Articular chondrocyte of knee joint (primary cell): ENCODE measurements around the gene ZC3H7A. TPM values are rescaled to one million over a fixed set of nuclear protein-coding genes. Genes with fewer than 3 reads are reported as not detected.

Experiments
- small RNA-seq: library from RNA; depleted of rRNA; stranded (forward); fragments of <200 nt; gene quantifications from one replicate; pipeline ENCODE3, GENCODE V24; 2012
- total RNA-seq: library from RNA; depleted of rRNA; stranded (reverse); fragments of >200 nt; gene quantifications from 2 replicates; pipeline ENCODE4 v1.2.3, GENCODE V29; 2012

Gene ZC3H7A
- total RNA-seq, result 42.3 and 42.5 TPM in 2 replicates

GRCh38 chr16:11797166-11797956, at the start of gene ZC3H7A:
Gene ZC3H7A (minus strand): TSS chr16:11797258. CDS start chr16:11782354, 14,904 bp downstream.

GRCh38 chr16:11742536-11743307, 54.3 kb downstream of the ZC3H7A start, which contains the start of gene TXNDC11:
Gene TXNDC11 (minus strand): TSS chr16:11742857. CDS start chr16:11742730, 127 bp downstream.

Small RNA genes within 50 kb of the gene (small RNA-seq; reads per million reads assigned to genes)
- gene RF00017, result not detected

Other genes with a start within 250 kb of the ZC3H7A start
- gene LITAF, start 210.3 kb downstream of the ZC3H7A start, total RNA-seq, result 72.3 and 80.6 TPM in 2 replicates
- 12.2 and 12.9 TPM in 2 replicates for gene SNN, start 128.8 kb downstream of the ZC3H7A start, total RNA-seq
- 35.1 and 35.3 TPM in 2 replicates for gene TXNDC11, start 54.4 kb downstream of the ZC3H7A start, total RNA-seq
- gene RSL1D1, start 54.3 kb upstream of the ZC3H7A start, total RNA-seq, result 172 and 173 TPM in 2 replicates
- 119 and 129 TPM in 2 replicates for gene GSPT1, start 118.7 kb upstream of the ZC3H7A start, total RNA-seq
- 2.5 and 6.5 TPM in 2 replicates for gene NPIPB2, start 144.8 kb upstream of the ZC3H7A start, total RNA-seq
- gene TNFRSF17, start 168.0 kb upstream of the ZC3H7A start, total RNA-seq, result not detected in 2 replicates
- gene SNX29, start 179.5 kb upstream of the ZC3H7A start, total RNA-seq, result 28.7 and 29.5 TPM in 2 replicates